K562 (cell line): Measurements from ENCODE around the gene YBX1. TPM values are rescaled to one million over a fixed set of nuclear protein-coding genes. Genes with fewer than 3 reads are reported as not detected.

Experiments used
- ATAC-seq: fragments of 200-7000 bp; cut with Tn5 transposase; 3 replicates; pipeline ENCODE4 v1.9.1; 2020; ENCODE audit warnings: moderate library complexity
- BruUV-seq: library from RNA; stranded (reverse); fragments of 400-500 nt; replicated peaks from 2 replicates; lab custom pipeline; 2021; lab: Mats Ljungman, UMichigan
- CTCF ChIA-PET: fragments of 300-600 bp; formaldehyde crosslinking; extraction: SDS; loops from one replicate; lab custom pipeline; 2021; ENCODE audit warnings: low intra/inter-chr PET ratio; lab: Yijun Ruan, JAX
- POLR2A ChIA-PET: fragments of 300-600, 350-650 bp; sonication (Branson Sonifier 250); formaldehyde crosslinking; extraction: SDS; loops from one replicate; lab custom pipeline; 2021; ENCODE audit warnings: antibody characterized with exemption, inconsistent platforms; lab: Yijun Ruan, JAX
- DNase-seq, 4 experiments: peaks; one replicate each; pipeline versions ENCODE4 v3.0.0 to v3.0.0-alpha.2; 2011 to 2018; ENCODE audit warnings: low spot score in 3 of 4, mixed read lengths in 3 of 4; ENCODE audit errors: extremely low read depth in 1 of 4
- FAIRE-seq: peaks from 2 replicates; lab custom pipeline; 2011; peaks lifted over from hg19 to GRCh38; lab: Jason Lieb, UNC
- H2AFZ ChIP-seq: 2 replicates; pipeline ENCODE4 v1.6.0; 2011; ENCODE audit warnings: low read depth, low read length, control low read depth, inconsistent platforms
- H3K27ac ChIP-seq: fragments of 200-600 bp; 3 replicates; pipeline ENCODE4 v1.8.0; 2011; ENCODE audit warnings: low read depth, mild to moderate bottlenecking, control low read depth, inconsistent platforms, low read length, moderate library complexity, mixed read lengths; ENCODE audit errors: extremely low read depth
- H3K27me3 ChIP-seq, 2 experiments: fragments of 300-600 bp in 1 of 2; 2 replicates in 1 of 2; 3 replicates in 1 of 2; pipeline versions ENCODE4 v1.6.0 to v1.8.0; 2011; ENCODE audit warnings: inconsistent platforms in 2 of 2, low read length in 2 of 2, mild to moderate bottlenecking in 1 of 2, mixed read lengths in 1 of 2, moderate library complexity in 1 of 2; ENCODE audit not compliant: control insufficient read depth in 2 of 2, insufficient read depth in 2 of 2
- H3K36me3 ChIP-seq: fragments of 300-600 bp; 3 replicates; pipeline ENCODE4 v1.8.0; 2011; ENCODE audit warnings: mild to moderate bottlenecking, low read length, inconsistent platforms; ENCODE audit not compliant: control insufficient read depth, insufficient read depth
- H3K4me1 ChIP-seq, 2 experiments: fragments of 200-600 bp in 1 of 2; replicated peaks in 1 of 2; 2 replicates in 1 of 2; 3 replicates in 1 of 2; pipeline versions ENCODE4 v1.5.1 to v1.8.0; 2011; ENCODE audit warnings: inconsistent platforms in 2 of 2, low read length in 2 of 2, mild to moderate bottlenecking in 1 of 2, mixed read lengths in 1 of 2, moderate library complexity in 1 of 2; ENCODE audit not compliant: control insufficient read depth in 2 of 2, insufficient read depth in 2 of 2
- H3K4me2 ChIP-seq: 2 replicates; pipeline ENCODE4 v1.6.1; 2011; ENCODE audit warnings: low read length, control low read depth, inconsistent platforms, mixed read lengths; ENCODE audit not compliant: insufficient read depth
- H3K4me3 ChIP-seq: fragments of 200-600 bp; sonication (generic), shearing (Covaris generic); 2 replicates; pipeline ENCODE4 v1.5.1; 2016; ENCODE audit warnings: control low read depth, inconsistent platforms
- H3K79me2 ChIP-seq: fragments of 200-600 bp; 3 replicates; pipeline ENCODE4 v1.8.0; 2011; ENCODE audit warnings: low read length, inconsistent platforms; ENCODE audit not compliant: control insufficient read depth, insufficient read depth
- H3K9ac ChIP-seq, 2 experiments: 2 replicates each; pipeline versions ENCODE4 v1.6.0 to v1.6.1; 2011; ENCODE audit warnings: low read depth in 2 of 2, low read length in 2 of 2, control low read depth in 1 of 2, inconsistent platforms in 1 of 2, mild to moderate bottlenecking in 1 of 2, mixed read lengths in 1 of 2; ENCODE audit not compliant: insufficient read depth in 1 of 2
- H3K9me1 ChIP-seq: one replicate; pipeline ENCODE4 v1.6.0; 2011; ENCODE audit warnings: inconsistent platforms, mild to moderate bottlenecking, low read length, moderate library complexity; ENCODE audit not compliant: control insufficient read depth, insufficient read depth
- H3K9me3 ChIP-seq: replicated peaks from 2 replicates; pipeline ENCODE4 v1.5.1; 2011; ENCODE audit warnings: low read depth, low read length, inconsistent platforms; ENCODE audit not compliant: control insufficient read depth, insufficient read depth
- H4K20me1 ChIP-seq: replicated peaks from 2 replicates; pipeline ENCODE4 v1.6.1; 2011; ENCODE audit warnings: low read length, inconsistent platforms, mixed read lengths; ENCODE audit not compliant: control insufficient read depth, insufficient read depth
- ARNT ChIP-seq, 2 experiments: fragments of 450-650 bp; IDR thresholded peaks; 2 replicates each; pipeline ENCODE4 v1.6.1; 2016; ENCODE audit warnings: mild to moderate bottlenecking in 1 of 2
- EP300 ChIP-seq: IDR thresholded peaks from 2 replicates; pipeline ENCODE4 v1.6.1; 2012; ENCODE audit warnings: low read length, improper control_type of control experiment
- FOXP1 ChIP-seq: sonication (generic); formaldehyde crosslinking; IDR thresholded peaks from 2 replicates; pipeline ENCODE4 v1.8.0; 2022; ENCODE audit warnings: mild to moderate bottlenecking, missing genetic modification reagents
- GTF2E2 ChIP-seq: fragments of 200-800 bp; sonication (Bioruptor generic); IDR thresholded peaks from 2 replicates; pipeline ENCODE4 v1.6.1; 2016; ENCODE audit warnings: missing genetic modification characterization, missing compliant biosample characterization
- HNRNPLL ChIP-seq: fragments of 200-400 bp; formaldehyde crosslinking; IDR thresholded peaks from 2 replicates; pipeline ENCODE4 v1.6.1; 2017; ENCODE audit warnings: low read length, low read depth, mild to moderate bottlenecking; ENCODE audit not compliant: poor library complexity, severe bottlenecking
- ZBTB17 ChIP-seq: fragments of 450-650 bp; formaldehyde crosslinking; IDR thresholded peaks from 2 replicates; pipeline ENCODE4 v1.4.0; 2020; ENCODE audit warnings: mild to moderate bottlenecking
- WGBS: fragments of 100-300 bp; shearing (Covaris generic); methylation state at CpG from one replicate; pipeline ENCODE4 v1.1.6; 2016; ENCODE audit warnings: low coverage, mixed read lengths; ENCODE audit not compliant: insufficient coverage; ENCODE audit errors: missing lambda C conversion rate; 5-methylcytosine and 5-hydroxymethylcytosine counted together
- in situ Hi-C: fragments of 300-500 bp; cut with MboI; formaldehyde crosslinking; loops from 4 replicates; pipeline ENCODE4 v1.15.0; 2018; ENCODE audit warnings: inconsistent platforms, mixed read lengths
- intact Hi-C: fragments of 100-400 bp; cut with micrococcal nuclease; formaldehyde crosslinking; loops from 2 replicates; pipeline ENCODE4 v1.14.2; 2022
- polyA plus RNA-seq, 8 experiments: library from polyadenylated mRNA; depleted of rRNA in 4 of 8; stranded (reverse) in 5 of 8; unstranded in 3 of 8; fragments of >200 nt; fragmentation: Nextera tagmentation in 2 of 8; fragmentation: Illumina TruSeq in 1 of 8; extraction: Ambion mirVana in 2 of 8; extraction: Trizol in 1 of 8; gene quantifications; 2 replicates each; pipeline versions ENCODE4 v1.2.1 to v1.2.3, GENCODE V29; 2011 to 2014; ENCODE audit warnings: inconsistent platforms in 1 of 8, missing spikeins in 1 of 8
- total RNA-seq, 7 experiments: library from RNA; depleted of rRNA in 6 of 7; stranded (reverse); fragments of >200 nt in 6 of 7; fragmentation: Illumina TruSeq in 2 of 7; extraction: Trizol in 2 of 7; gene quantifications; 2 replicates each; pipeline versions ENCODE4 v1.2.1 to v1.2.3, GENCODE V29; 2011 to 2021; ENCODE audit warnings: low replicate concordance in 1 of 7
- TF ChIP-seq, protein P1 (sequence below), 3 experiments: fragments of 200-800 bp in 1 of 3; fragments of 250-450 bp in 1 of 3; fragments of 450-650 bp in 1 of 3; sonication (Bioruptor Pico) in 1 of 3; sonication (Bioruptor generic) in 1 of 3; formaldehyde crosslinking in 1 of 3; IDR thresholded peaks; 2 replicates each; pipeline versions ENCODE4 v1.6.1 to v1.8.0; 2016 to 2022; ENCODE audit warnings: mild to moderate bottlenecking in 2 of 3, missing genetic modification characterization in 2 of 3, missing compliant biosample characterization in 1 of 3, moderate library complexity in 1 of 3

The YBX1 gene
- total and polyA plus RNA-seq, 9 of the 15 experiments (the other 6 are each of a cell fraction or from before 2014, with no cell fraction given): 363 to 1,955 (median 1,216) TPM

DNA sequence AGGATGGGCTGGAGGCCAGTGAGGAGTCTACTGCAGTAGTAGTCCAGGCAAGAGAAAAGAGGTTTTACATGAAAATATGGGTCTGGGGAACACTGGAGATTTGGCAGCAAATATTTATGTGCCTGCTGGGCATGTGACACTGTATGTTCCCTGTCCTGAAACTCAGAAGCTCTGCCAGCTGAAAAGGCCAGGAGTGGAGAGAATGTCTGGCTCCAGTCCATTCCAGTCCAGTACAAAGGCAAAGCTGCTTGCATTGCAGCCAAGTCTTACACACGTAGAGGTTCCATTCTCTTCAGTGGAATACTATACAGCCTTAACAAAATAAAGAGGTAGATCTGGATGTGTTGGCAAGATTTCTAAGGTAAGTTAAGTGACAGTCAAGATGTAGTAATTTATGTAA lies 7.5 kb upstream of the YBX1 start:
- no peak for FAIRE-seq
- Histone ChIP-seq H3K36me3 (peaks cover 65% of the 10 kb centered on the region), H3K9ac (no peak overlapping the region), H3K4me2 (no peak overlapping the region), H2AFZ (no peak overlapping the region), H3K4me1 (peaks cover 0 to 4% of the 10 kb centered on the region in 2 experiments; a peak in 1 of 5 replicates), H3K27me3 (no peaks in the 10 kb centered on the region), H3K9me3 (no peaks in the 10 kb centered on the region), H3K9me1 (no peaks in the 10 kb centered on the region), H4K20me1 (no peaks in the 10 kb centered on the region), H3K4me3 (no peak overlapping the region), H3K79me2 (peaks cover 4% of the 10 kb centered on the region; the same call in 2 of the 3 replicates), H3K27ac (no peak overlapping the region)
- in situ Hi-C loops (no loop called here), intact Hi-C loops (no loop called here)
- ChIA-PET CTCF (no interaction called here), POLR2A (interaction anchor here (1.0 kb wide), 2 partner anchors 9 to 14 kb away, joined by 3 to 4 read pairs; no protein-coding TSS in a partner anchor)
- 79% methylated on average over 1 of the region's 1 CpG for WGBS
- BruUV-seq: no TSS peak
- no peak for TF ChIP-seq GTF2E2 (tag)
- TF ChIP-seq FOXP1: no peak
- TF ChIP-seq ARNT (IDR thresholded peaks at IDR 0.05): no peak
- TF ChIP-seq ZBTB17 (CRISPR knock-in tag): no peak
- TF ChIP-seq, protein P1, sequence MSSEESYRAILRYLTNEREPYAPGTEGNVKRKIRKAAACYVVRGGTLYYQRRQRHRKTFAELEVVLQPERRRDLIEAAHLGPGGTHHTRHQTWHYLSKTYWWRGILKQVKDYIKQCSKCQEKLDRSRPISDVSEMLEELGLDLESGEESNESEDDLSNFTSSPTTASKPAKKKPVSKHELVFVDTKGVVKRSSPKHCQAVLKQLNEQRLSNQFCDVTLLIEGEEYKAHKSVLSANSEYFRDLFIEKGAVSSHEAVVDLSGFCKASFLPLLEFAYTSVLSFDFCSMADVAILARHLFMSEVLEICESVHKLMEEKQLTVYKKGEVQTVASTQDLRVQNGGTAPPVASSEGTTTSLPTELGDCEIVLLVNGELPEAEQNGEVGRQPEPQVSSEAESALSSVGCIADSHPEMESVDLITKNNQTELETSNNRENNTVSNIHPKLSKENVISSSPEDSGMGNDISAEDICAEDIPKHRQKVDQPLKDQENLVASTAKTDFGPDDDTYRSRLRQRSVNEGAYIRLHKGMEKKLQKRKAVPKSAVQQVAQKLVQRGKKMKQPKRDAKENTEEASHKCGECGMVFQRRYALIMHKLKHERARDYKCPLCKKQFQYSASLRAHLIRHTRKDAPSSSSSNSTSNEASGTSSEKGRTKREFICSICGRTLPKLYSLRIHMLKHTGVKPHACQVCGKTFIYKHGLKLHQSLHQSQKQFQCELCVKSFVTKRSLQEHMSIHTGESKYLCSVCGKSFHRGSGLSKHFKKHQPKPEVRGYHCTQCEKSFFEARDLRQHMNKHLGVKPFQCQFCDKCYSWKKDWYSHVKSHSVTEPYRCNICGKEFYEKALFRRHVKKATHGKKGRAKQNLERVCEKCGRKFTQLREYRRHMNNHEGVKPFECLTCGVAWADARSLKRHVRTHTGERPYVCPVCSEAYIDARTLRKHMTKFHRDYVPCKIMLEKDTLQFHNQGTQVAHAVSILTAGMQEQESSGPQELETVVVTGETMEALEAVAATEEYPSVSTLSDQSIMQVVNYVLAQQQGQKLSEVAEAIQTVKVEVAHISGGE (CRISPR knock-in tag; IDR thresholded peaks at IDR 0.05): no peak
- no peak for TF ChIP-seq HNRNPLL
- TF ChIP-seq EP300: no peak
- no peak for ATAC-seq
- no peak for DNase-seq
